22Rv1 (cell line): Measurements from ENCODE around the gene GOLGA7B.

Experiments used
- CTCF ChIP-seq: fragments of 450-650 bp; IDR thresholded peaks from 2 replicates; pipeline ENCODE4 v1.5.1; 2017; ENCODE audit warnings: mild to moderate bottlenecking
- ZFX ChIP-seq: fragments of 450-650 bp; IDR thresholded peaks from 2 replicates; pipeline ENCODE4 v1.6.1; 2017; ENCODE audit warnings: antibody characterized with exemption, borderline replicate concordance

GRCh38 chr10:97849103-97849686 is 448 bp upstream of the GOLGA7B start:
- TF ChIP-seq CTCF (no peak), ZFX (no peak)
